Activated CD8-positive, alpha-beta T cell treated with anti-CD3 and anti-CD28 coated beads for 36 hours (primary cell): ENCODE data around the gene MAML1. TPM values are rescaled to one million over a fixed set of nuclear protein-coding genes. Genes with fewer than 3 reads are reported as not detected.

Experiments
- ATAC-seq: fragments of 200-7000 bp; cut with Tn5 transposase; one replicate; pipeline ENCODE4 v1.10.0; 2021; ENCODE audit warnings: mild to moderate bottlenecking, moderate library complexity
- CTCF ChIA-PET: fragments of 350-600 bp; sonication (Branson Sonifier 250); formaldehyde crosslinking; loops from one replicate; lab custom pipeline; 2021; ENCODE audit warnings: antibody characterized with exemption; lab: Charles Lee
- POLR2A ChIA-PET: fragments of 350-600 bp; sonication (Branson Sonifier 250); formaldehyde crosslinking; loops from one replicate; lab custom pipeline; 2021; ENCODE audit warnings: antibody characterized with exemption; lab: Charles Lee
- DNase-seq: peaks from one replicate; pipeline ENCODE4 v3.0.0-alpha.2; 2020
- H3K27ac Mint-ChIP-seq: one replicate; pipeline ENCODE4 v1.8.0; 2021; ENCODE audit warnings: mild to moderate bottlenecking, mixed read lengths
- H3K27me3 Mint-ChIP-seq: one replicate; pipeline ENCODE4 v1.8.0; 2021; ENCODE audit warnings: mixed read lengths
- H3K36me3 Mint-ChIP-seq: one replicate; pipeline ENCODE4 v1.8.0; 2021; ENCODE audit warnings: low read depth, mixed read lengths
- H3K4me1 Mint-ChIP-seq: one replicate; pipeline ENCODE4 v1.8.0; 2021; ENCODE audit warnings: low read depth, mixed read lengths
- H3K4me3 Mint-ChIP-seq: one replicate; pipeline ENCODE4 v1.8.0; 2021; ENCODE audit warnings: mild to moderate bottlenecking, moderate library complexity, mixed read lengths
- H3K9me3 Mint-ChIP-seq: one replicate; pipeline ENCODE4 v1.8.0; 2021; ENCODE audit warnings: mixed read lengths
- intact Hi-C: fragments of 100-400 bp; cut with micrococcal nuclease; formaldehyde crosslinking; loops from one replicate; pipeline ENCODE4 v1.10.0; 2022
- total RNA-seq, 2 experiments: library from RNA; stranded (reverse); gene quantifications; one replicate each; pipeline ENCODE4 v1.2.3, GENCODE V29; 2021
- TF ChIP-seq, protein P1 (sequence below): fragments of 200-600 bp; IDR thresholded peaks from one replicate; pipeline ENCODE4 v1.8.0; 2022; ENCODE audit warnings: antibody characterized with exemption, mild to moderate bottlenecking

MAML1 gene
- total RNA-seq, 2 experiments from 2014 or later = 26.1 to 26.6 TPM

DNA sequence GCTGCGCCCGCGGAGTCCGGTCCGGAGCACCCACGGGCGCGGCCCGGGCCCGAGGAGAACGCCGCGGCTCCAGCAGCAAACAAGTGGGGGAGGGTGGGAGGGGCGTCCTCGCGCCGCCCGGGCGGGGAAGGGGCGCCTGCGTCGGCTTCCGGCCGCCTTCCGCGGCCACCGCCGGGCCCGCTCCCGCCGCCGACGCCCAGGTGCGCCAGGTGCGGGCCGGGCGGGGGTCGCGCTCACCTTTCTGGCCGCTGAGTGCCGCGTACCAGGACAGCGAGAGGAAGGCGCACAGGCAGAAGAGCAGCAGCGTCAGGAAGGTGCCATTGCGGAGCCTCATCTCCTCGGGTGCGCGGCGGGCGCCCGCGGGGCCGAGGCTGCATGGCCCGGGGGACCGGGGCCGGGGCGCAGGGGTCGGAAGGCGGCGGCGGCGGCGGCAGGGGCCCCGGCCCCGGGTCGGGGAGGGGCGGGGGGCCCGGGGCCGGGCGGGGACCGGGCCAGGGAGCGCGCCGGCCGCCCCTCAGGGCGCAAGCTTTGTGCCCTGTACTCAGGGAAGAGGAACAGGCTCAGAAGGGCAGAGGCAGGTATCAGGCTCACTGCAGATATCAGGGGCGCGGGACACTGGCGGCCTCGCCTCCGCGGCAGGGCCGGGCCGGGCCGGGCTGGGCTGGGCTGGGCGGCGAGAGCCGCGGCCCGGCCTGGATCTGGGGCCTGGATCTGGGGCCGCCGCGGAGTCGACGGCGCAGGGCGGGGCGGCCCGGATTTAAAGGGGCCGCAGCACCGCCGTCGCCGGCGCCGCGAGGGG, 73.8 kb downstream of the MAML1 start, which contains the start of gene MGAT4B:
Gene MGAT4B, minus strand, starts transcription at position 617 of the 799 bp plus-strand sequence. Its CDS starts 283 bp downstream, at position 334.
- peak within 1 kb of the TSS; percentile 85 for H3K4me3 Mint-ChIP-seq
- H3K27me3 Mint-ChIP-seq = no peaks in the 10 kb centered on the region
- TF ChIP-seq, protein P1, sequence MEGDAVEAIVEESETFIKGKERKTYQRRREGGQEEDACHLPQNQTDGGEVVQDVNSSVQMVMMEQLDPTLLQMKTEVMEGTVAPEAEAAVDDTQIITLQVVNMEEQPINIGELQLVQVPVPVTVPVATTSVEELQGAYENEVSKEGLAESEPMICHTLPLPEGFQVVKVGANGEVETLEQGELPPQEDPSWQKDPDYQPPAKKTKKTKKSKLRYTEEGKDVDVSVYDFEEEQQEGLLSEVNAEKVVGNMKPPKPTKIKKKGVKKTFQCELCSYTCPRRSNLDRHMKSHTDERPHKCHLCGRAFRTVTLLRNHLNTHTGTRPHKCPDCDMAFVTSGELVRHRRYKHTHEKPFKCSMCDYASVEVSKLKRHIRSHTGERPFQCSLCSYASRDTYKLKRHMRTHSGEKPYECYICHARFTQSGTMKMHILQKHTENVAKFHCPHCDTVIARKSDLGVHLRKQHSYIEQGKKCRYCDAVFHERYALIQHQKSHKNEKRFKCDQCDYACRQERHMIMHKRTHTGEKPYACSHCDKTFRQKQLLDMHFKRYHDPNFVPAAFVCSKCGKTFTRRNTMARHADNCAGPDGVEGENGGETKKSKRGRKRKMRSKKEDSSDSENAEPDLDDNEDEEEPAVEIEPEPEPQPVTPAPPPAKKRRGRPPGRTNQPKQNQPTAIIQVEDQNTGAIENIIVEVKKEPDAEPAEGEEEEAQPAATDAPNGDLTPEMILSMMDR = no peak
- ChIA-PET CTCF (interaction anchor here (1.3 to 1.4 kb wide), 2 partner anchors 10 to 100 kb away, joined by 3 to 5 read pairs; no protein-coding TSS in a partner anchor), POLR2A (interaction anchor here (0.6 to 3.5 kb wide), 7 partner anchors 8 to 183 kb away, joined by 3 to 25 read pairs (median 4); partner anchors contain the start of genes HNRNPH1, MRNIP and SQSTM1)
- H3K9me3 Mint-ChIP-seq = no peaks in the 10 kb centered on the region
- H3K27ac Mint-ChIP-seq = peak within 1 kb of the TSS; percentile 72
- H3K4me1 Mint-ChIP-seq = peaks cover 27% of the 10 kb centered on the region
- intact Hi-C loops = no loop called here
- ATAC-seq = peak; percentile 64
- DNase-seq = peak; percentile 65
- peaks cover 9% of the 10 kb centered on the region for H3K36me3 Mint-ChIP-seq

DNA sequence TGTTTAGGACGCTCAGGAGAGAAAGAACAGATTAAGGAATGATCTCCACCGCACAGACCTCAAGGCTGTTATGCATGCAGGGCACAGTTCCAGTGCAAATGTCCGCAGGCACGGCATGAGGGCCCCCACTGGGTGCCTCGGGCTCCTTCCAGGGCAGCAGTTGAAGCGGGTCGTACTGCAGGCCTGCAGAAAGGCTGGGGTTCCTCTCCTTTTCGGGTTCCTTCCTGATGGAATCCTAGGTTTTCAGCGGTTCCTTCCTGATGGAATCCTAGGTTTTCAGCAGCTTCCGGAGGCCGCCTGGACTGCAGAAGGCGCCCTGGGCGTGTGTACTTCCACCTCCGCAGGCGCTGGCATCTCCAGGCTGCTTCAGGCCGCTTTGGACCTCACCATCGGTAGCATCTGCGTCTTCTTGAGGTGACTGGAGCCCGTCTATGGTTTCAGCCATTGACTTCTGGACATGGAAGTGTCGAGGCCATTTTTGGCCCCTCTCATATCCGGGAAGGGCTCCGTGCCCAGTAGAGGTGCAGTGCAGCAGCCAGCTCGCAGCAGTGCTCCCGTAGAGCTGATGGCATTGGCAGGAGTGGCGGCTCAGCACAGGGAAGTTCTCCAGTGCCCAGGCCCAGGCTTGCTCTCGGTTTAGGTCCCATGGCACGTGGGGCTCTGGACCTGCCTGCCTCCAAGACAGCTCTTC, 79.7 kb downstream of the MAML1 start:
- ChIA-PET CTCF (interaction anchor here (1.0 to 2.5 kb wide), 4 partner anchors 8 to 25 kb away, joined by 3 to 7 read pairs (median 3); no protein-coding TSS in a partner anchor), POLR2A (no interaction called here)
- no peak overlapping the region for H3K27ac Mint-ChIP-seq

DNA sequence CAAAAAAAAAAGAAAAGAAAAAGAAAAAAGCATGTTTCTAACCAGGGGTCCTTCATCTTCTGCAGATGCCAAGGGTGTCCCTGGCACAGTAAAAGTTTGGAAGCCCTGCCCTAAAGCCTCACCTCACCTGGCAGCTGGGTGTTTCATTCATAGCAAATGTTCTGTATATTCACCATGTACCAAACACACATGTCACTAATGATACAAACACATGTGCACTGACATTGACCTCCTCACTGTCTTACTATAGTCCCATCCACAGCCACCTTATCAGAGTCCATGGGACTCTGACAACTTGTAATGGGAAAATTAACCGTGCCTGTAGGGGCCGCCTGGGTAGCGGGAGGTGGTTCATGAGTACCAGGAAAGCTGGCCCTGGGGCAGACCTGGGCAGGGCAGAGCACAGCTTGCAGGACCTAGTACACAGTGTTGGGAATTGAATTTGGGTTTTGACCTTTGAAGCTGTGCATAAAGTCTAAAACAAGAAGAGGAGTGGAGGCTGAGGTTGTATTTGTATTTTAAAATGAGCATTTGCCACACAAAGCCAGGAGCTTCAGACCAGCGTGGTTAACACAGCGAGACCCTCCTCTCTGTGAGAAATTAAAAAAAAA, 80.5 kb downstream of the MAML1 start:
- intact Hi-C loops = no loop called here
- CTCF ChIA-PET = interaction anchor here (1.0 to 2.5 kb wide), 3 partner anchors 11 to 50 kb away, joined by 3 to 7 read pairs (median 3); no protein-coding TSS in a partner anchor

More for the DNA sequence above, 79.7 kb downstream of the MAML1 start:
- no peak overlapping the region for H3K4me3 Mint-ChIP-seq
- peaks cover 17% of the 10 kb centered on the region for H3K36me3 Mint-ChIP-seq
- TF ChIP-seq, protein P1 = no peak
- DNase-seq (no peak), ATAC-seq (no peak)
- no peaks in the 10 kb centered on the region for H3K27me3 Mint-ChIP-seq
- intact Hi-C loops = no loop called here
- H3K9me3 Mint-ChIP-seq = no peaks in the 10 kb centered on the region
- no peaks in the 10 kb centered on the region for H3K4me1 Mint-ChIP-seq

DNA sequence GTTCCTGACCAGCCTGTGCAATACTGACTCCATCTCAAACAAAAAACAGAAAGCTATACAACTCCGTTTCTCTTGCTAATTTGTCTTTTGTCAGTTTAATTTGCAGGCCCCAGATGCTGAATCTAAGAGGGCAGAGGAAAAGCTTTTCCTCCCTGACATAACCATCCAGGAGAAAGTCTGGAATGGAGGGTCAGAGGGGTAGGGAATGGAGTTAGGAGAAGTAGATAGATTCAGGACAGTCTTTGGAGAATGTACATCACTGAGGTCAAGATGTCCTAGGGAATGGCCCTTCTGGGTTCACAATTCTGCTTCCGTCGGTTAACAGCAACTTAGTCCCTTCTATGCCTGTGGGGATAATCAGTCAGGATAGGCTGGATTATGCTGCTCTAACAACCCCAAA, 81.5 kb downstream of the MAML1 start:
- TF ChIP-seq, protein P1 = no peak
- Mint-ChIP-seq H3K4me1 (peaks cover 9% of the 10 kb centered on the region), H3K27me3 (no peaks in the 10 kb centered on the region), H3K4me3 (no peak overlapping the region), H3K27ac (no peak overlapping the region), H3K9me3 (no peaks in the 10 kb centered on the region), H3K36me3 (peaks cover 17% of the 10 kb centered on the region)
- ChIA-PET POLR2A (interaction anchor here (0.9 kb wide), 2 partner anchors 8 to 10 kb away, joined by 3 read pairs; no protein-coding TSS in a partner anchor), CTCF (interaction anchor here (1.3 to 2.5 kb wide), 2 partner anchors 12 to 51 kb away, joined by 3 to 7 read pairs; no protein-coding TSS in a partner anchor)
- DNase-seq (no peak), ATAC-seq (no peak)
- intact Hi-C loops = no loop called here

More for the DNA sequence above, 80.5 kb downstream of the MAML1 start:
- peaks cover 2% of the 10 kb centered on the region for H3K4me1 Mint-ChIP-seq
- DNase-seq (no peak), ATAC-seq (no peak)
- TF ChIP-seq, protein P1 = no peak
- H3K4me3 Mint-ChIP-seq = no peak overlapping the region
- H3K36me3 Mint-ChIP-seq = peaks cover 17% of the 10 kb centered on the region
- H3K27ac Mint-ChIP-seq = no peak overlapping the region
- H3K9me3 Mint-ChIP-seq = no peaks in the 10 kb centered on the region
- POLR2A ChIA-PET = no interaction called here
- H3K27me3 Mint-ChIP-seq = no peaks in the 10 kb centered on the region
